Measurements from ENCODE around the gene SREBF1.
"Not testable (repeated sequence)": the region's sequence is repeated elsewhere in the genome, so short reads cannot be mapped to it uniquely, and the experiment has no call there.

Gene SREBF1

DNA sequence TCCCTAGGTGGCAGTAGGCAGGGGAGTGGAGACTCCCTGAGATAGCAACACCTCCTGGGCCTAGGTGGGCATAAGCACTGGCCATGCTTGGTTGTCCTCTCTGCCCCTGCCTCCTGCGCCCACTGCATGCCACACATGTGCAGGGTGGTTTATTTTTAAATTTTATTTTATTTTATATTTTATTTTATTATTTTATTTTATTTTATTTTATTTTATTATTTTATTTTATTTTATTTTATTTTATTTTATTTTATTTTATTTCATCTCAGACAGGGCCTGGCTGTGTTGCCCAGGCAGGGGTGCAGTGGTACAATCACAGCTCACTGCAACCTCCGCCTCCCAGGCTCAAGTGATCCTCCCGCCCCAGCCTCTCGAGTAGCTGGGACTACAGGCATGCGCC lies 28.6 kb downstream of the SREBF1 start:
- H3K36me3 ChIP-seq (ENCODE audit: control insufficient read depth, insufficient read depth, low read length); H3K9me3 ChIP-seq (ENCODE audit: control insufficient read depth, insufficient read depth, low read length); H3K4me3 ChIP-seq (ENCODE audit: low read depth, low read length); H3K27ac ChIP-seq (ENCODE audit: low read depth, low read length); H3K9ac ChIP-seq (ENCODE audit: low read depth, low read length): not testable (repeated sequence)
- H3K4me1 ChIP-seq (ENCODE audit: control insufficient read depth, insufficient read depth, low read length), result peaks cover 14% of the 10 kb centered on the region
- peaks cover 27% of the 10 kb centered on the region for H3K27me3 ChIP-seq (ENCODE audit: control insufficient read depth, insufficient read depth, low read length)

GRCh38 chr17:17807440-17807839 lies 29.3 kb downstream of the SREBF1 start:
- H3K36me3 ChIP-seq (ENCODE audit: control insufficient read depth, insufficient read depth, low read length), result no peaks in the 10 kb centered on the region
- H3K4me1 ChIP-seq (ENCODE audit: control insufficient read depth, insufficient read depth, low read length), result peaks cover 14% of the 10 kb centered on the region
- no peak overlapping the region for H3K9ac ChIP-seq (ENCODE audit: low read depth, low read length)
- no peaks in the 10 kb centered on the region for H3K9me3 ChIP-seq (ENCODE audit: control insufficient read depth, insufficient read depth, low read length)
- peaks cover 27% of the 10 kb centered on the region for H3K27me3 ChIP-seq (ENCODE audit: control insufficient read depth, insufficient read depth, low read length)
- H3K27ac ChIP-seq (ENCODE audit: low read depth, low read length), result no peak overlapping the region
- no peak overlapping the region for H3K4me3 ChIP-seq (ENCODE audit: low read depth, low read length)

GRCh38 chr17:17806611-17807274 lies 30.0 kb downstream of the SREBF1 start:
- H3K27ac ChIP-seq (ENCODE audit: low read depth, low read length), result no peak overlapping the region
- peaks cover 27% of the 10 kb centered on the region for H3K27me3 ChIP-seq (ENCODE audit: control insufficient read depth, insufficient read depth, low read length)
- peaks cover 10% of the 10 kb centered on the region for H3K4me1 ChIP-seq (ENCODE audit: control insufficient read depth, insufficient read depth, low read length)
- H3K36me3 ChIP-seq (ENCODE audit: control insufficient read depth, insufficient read depth, low read length), result no peaks in the 10 kb centered on the region
- H3K9ac ChIP-seq (ENCODE audit: low read depth, low read length), result no peak overlapping the region
- no peak overlapping the region for H3K4me3 ChIP-seq (ENCODE audit: low read depth, low read length)
- no peaks in the 10 kb centered on the region for H3K9me3 ChIP-seq (ENCODE audit: control insufficient read depth, insufficient read depth, low read length)

- Histone ChIP-seq H3K36me3 (ENCODE audit: control insufficient read depth, insufficient read depth, low read length) (no peaks in the 10 kb centered on the region), H3K9ac (ENCODE audit: low read depth, low read length) (no peak overlapping the region), H3K27me3 (ENCODE audit: control insufficient read depth, insufficient read depth, low read length) (peaks cover 25% of the 10 kb centered on the region), H3K27ac (ENCODE audit: low read depth, low read length) (no peak overlapping the region), H3K9me3 (ENCODE audit: control insufficient read depth, insufficient read depth, low read length) (no peaks in the 10 kb centered on the region), H3K4me3 (ENCODE audit: low read depth, low read length) (no peak overlapping the region), H3K4me1 (ENCODE audit: control insufficient read depth, insufficient read depth, low read length) (peaks cover 6% of the 10 kb centered on the region; the same call in 1 of the 2 replicates)
Measured at GRCh38 chr17:17806035-17806434, 30.8 kb downstream of the SREBF1 start.

DNA sequence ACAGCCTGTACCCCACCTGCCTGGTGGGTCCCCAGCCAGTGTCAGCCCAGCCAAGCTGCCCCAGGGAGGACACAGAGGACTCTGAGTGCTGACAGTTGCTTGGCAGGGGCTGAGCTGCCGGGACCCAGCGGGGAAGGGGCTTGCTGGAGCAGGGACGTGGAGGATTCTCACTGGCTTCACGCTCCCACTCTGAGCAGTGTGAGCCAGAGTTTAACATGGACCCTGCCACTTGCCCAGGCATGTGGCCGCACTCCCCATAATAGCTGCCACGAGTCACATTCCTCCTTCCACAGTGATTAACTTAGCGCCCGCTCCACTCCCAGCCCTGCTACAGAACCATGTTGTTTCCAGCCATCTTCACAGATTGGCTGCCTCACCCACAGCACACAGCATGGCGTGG lies 31.2 kb downstream of the SREBF1 start:
- Histone ChIP-seq H3K9ac (ENCODE audit: low read depth, low read length) (no peak overlapping the region), H3K27me3 (ENCODE audit: control insufficient read depth, insufficient read depth, low read length) (peaks cover 20% of the 10 kb centered on the region), H3K36me3 (ENCODE audit: control insufficient read depth, insufficient read depth, low read length) (no peaks in the 10 kb centered on the region), H3K27ac (ENCODE audit: low read depth, low read length) (no peak overlapping the region), H3K4me3 (ENCODE audit: low read depth, low read length) (no peak overlapping the region), H3K9me3 (ENCODE audit: control insufficient read depth, insufficient read depth, low read length) (no peaks in the 10 kb centered on the region), H3K4me1 (ENCODE audit: control insufficient read depth, insufficient read depth, low read length) (peaks cover 3% of the 10 kb centered on the region; the same call in 1 of the 2 replicates)

GRCh38 chr17:17804007-17804406 lies 32.8 kb downstream of the SREBF1 start:
- Histone ChIP-seq H3K27me3 (ENCODE audit: control insufficient read depth, insufficient read depth, low read length) (peaks cover 7% of the 10 kb centered on the region), H3K9ac (ENCODE audit: low read depth, low read length) (no peak overlapping the region), H3K36me3 (ENCODE audit: control insufficient read depth, insufficient read depth, low read length) (no peaks in the 10 kb centered on the region), H3K9me3 (ENCODE audit: control insufficient read depth, insufficient read depth, low read length) (no peaks in the 10 kb centered on the region), H3K4me1 (ENCODE audit: control insufficient read depth, insufficient read depth, low read length) (no peaks in the 10 kb centered on the region), H3K27ac (ENCODE audit: low read depth, low read length) (no peak overlapping the region), H3K4me3 (ENCODE audit: low read depth, low read length) (no peak overlapping the region)

- no peaks in the 10 kb centered on the region for H3K36me3 ChIP-seq (ENCODE audit: control insufficient read depth, insufficient read depth, low read length)
- H3K27ac ChIP-seq (ENCODE audit: low read depth, low read length), result no peak overlapping the region
- H3K4me3 ChIP-seq (ENCODE audit: low read depth, low read length), result no peak overlapping the region
- no peaks in the 10 kb centered on the region for H3K9me3 ChIP-seq (ENCODE audit: control insufficient read depth, insufficient read depth, low read length)
- no peak overlapping the region for H3K9ac ChIP-seq (ENCODE audit: low read depth, low read length)
- no peaks in the 10 kb centered on the region for H3K4me1 ChIP-seq (ENCODE audit: control insufficient read depth, insufficient read depth, low read length)
- H3K27me3 ChIP-seq (ENCODE audit: control insufficient read depth, insufficient read depth, low read length), result no peaks in the 10 kb centered on the region; the same call in 1 of the 2 replicates
Measured at GRCh38 chr17:17801800-17802481, 34.8 kb downstream of the SREBF1 start.

DNA sequence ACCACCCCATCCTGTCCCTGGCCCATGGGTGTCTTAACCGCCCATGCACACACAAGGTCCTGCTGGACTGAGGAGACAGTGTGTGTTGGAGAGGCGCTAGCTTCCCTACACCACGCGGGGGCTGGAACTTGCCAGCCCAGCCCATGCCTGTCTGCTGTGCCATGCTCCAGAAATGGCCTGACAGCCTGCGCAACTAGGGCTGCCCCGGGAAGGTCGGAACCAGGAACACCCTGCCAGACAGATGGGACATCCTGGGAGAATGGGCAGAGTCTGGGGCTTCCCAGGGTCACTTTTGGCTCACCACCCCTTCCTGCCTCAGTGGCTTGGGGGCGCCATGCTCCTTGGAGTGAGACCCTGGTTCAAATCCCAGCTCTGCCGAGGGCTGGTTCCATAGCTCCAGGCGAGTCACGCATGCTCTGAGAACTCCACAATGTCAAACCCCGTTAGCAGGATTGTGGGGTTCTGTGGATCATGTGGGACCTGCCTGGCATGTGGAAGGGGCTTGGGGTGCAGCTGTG lies 36.2 kb downstream of the SREBF1 start:
- Histone ChIP-seq H3K4me1 (ENCODE audit: control insufficient read depth, insufficient read depth, low read length) (no peaks in the 10 kb centered on the region), H3K9ac (ENCODE audit: low read depth, low read length) (no peak overlapping the region), H3K4me3 (ENCODE audit: low read depth, low read length) (no peak overlapping the region), H3K9me3 (ENCODE audit: control insufficient read depth, insufficient read depth, low read length) (no peaks in the 10 kb centered on the region), H3K27ac (ENCODE audit: low read depth, low read length) (no peak overlapping the region), H3K36me3 (ENCODE audit: control insufficient read depth, insufficient read depth, low read length) (no peaks in the 10 kb centered on the region), H3K27me3 (ENCODE audit: control insufficient read depth, insufficient read depth, low read length) (no peaks in the 10 kb centered on the region)

DNA sequence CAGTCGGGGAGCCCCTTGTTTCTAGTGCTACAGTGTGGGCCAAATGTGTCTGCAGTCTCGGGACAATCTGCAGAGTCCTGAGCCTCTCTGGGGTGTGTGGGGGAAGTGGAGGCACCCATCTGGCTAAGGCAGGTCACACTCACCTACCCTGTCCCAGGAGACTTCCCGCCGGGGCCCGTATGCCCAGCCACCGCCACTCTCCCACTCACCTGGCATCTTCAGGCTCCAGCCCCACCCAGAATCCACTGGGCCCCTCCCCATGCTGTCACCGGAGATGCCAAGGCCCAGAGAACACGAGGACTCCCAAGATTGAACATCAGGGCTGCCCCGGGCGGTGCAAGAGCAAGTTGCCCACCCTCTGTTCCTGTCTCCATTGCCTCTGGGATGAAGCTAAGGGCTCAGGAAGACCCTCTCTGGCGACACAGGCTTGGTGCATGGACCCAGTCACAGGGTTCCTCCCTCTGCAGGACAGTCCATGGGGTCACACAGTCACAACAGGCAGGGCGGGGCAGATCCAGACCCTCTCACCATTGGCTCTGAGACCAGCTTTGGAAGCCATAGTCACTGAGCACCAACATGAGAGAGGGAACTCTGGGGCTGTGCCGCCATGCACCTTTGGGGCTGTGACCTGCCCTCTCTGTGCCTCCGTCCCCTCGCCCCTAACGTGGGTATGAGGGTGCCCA lies 38.1 kb downstream of the SREBF1 start:
- no peaks in the 10 kb centered on the region for H3K4me1 ChIP-seq (ENCODE audit: control insufficient read depth, insufficient read depth, low read length)
- H3K9ac ChIP-seq (ENCODE audit: low read depth, low read length), result no peak overlapping the region
- H3K9me3 ChIP-seq (ENCODE audit: control insufficient read depth, insufficient read depth, low read length), result no peaks in the 10 kb centered on the region
- H3K36me3 ChIP-seq (ENCODE audit: control insufficient read depth, insufficient read depth, low read length), result no peaks in the 10 kb centered on the region
- H3K27me3 ChIP-seq (ENCODE audit: control insufficient read depth, insufficient read depth, low read length), result peaks cover 8% of the 10 kb centered on the region
- H3K4me3 ChIP-seq (ENCODE audit: low read depth, low read length), result no peak overlapping the region
- no peak overlapping the region for H3K27ac ChIP-seq (ENCODE audit: low read depth, low read length)

- no peaks in the 10 kb centered on the region for H3K36me3 ChIP-seq (ENCODE audit: control insufficient read depth, insufficient read depth, low read length)
- no peak overlapping the region for H3K9ac ChIP-seq (ENCODE audit: low read depth, low read length)
- no peaks in the 10 kb centered on the region for H3K9me3 ChIP-seq (ENCODE audit: control insufficient read depth, insufficient read depth, low read length)
- no peak overlapping the region for H3K4me3 ChIP-seq (ENCODE audit: low read depth, low read length)
- H3K27ac ChIP-seq (ENCODE audit: low read depth, low read length), result no peak overlapping the region
- H3K4me1 ChIP-seq (ENCODE audit: control insufficient read depth, insufficient read depth, low read length), result peaks cover 2% of the 10 kb centered on the region; the same call in 1 of the 2 replicates
- H3K27me3 ChIP-seq (ENCODE audit: control insufficient read depth, insufficient read depth, low read length), result peaks cover 14% of the 10 kb centered on the region
Measured at GRCh38 chr17:17798010-17798556, 38.7 kb downstream of the SREBF1 start.
